ENCODE data around the gene IFI6. TPM values are rescaled to one million over a fixed set of nuclear protein-coding genes. Genes with fewer than 3 reads are reported as not detected.

Gene IFI6
- total RNA-seq, 1 experiment from 2014 or later = 4.3 TPM

- no peaks in the 10 kb centered on the region; the same call in 1 of the 2 replicates for H3K27me3 ChIP-seq (ENCODE audit: insufficient read depth, low read length)
- no peak overlapping the region for H4K91ac ChIP-seq (ENCODE audit: insufficient read length, low read depth, low read length)
- no peak overlapping the region for H3K4ac ChIP-seq (ENCODE audit: low read depth, low read length)
- H2AK5ac ChIP-seq (ENCODE audit: insufficient read length, low read length) = no peak overlapping the region
- no peak for DNase-seq
- H3K27ac Mint-ChIP-seq = no peak overlapping the region
- no peaks in the 10 kb centered on the region for H3K9me3 Mint-ChIP-seq
- WGBS (ENCODE audit: extremely low coverage, insufficient read length, low lambda C conversion rate) = no CpG with 5 or more reads among the region's 4 CpGs
- TF ChIP-seq, protein P1, sequence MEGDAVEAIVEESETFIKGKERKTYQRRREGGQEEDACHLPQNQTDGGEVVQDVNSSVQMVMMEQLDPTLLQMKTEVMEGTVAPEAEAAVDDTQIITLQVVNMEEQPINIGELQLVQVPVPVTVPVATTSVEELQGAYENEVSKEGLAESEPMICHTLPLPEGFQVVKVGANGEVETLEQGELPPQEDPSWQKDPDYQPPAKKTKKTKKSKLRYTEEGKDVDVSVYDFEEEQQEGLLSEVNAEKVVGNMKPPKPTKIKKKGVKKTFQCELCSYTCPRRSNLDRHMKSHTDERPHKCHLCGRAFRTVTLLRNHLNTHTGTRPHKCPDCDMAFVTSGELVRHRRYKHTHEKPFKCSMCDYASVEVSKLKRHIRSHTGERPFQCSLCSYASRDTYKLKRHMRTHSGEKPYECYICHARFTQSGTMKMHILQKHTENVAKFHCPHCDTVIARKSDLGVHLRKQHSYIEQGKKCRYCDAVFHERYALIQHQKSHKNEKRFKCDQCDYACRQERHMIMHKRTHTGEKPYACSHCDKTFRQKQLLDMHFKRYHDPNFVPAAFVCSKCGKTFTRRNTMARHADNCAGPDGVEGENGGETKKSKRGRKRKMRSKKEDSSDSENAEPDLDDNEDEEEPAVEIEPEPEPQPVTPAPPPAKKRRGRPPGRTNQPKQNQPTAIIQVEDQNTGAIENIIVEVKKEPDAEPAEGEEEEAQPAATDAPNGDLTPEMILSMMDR (conservative IDR thresholded peaks at IDR 0.05) = no peak
- H4K20me1 ChIP-seq (ENCODE audit: control insufficient read depth, insufficient read depth, insufficient read length) = no peaks in the 10 kb centered on the region
- H3K23me2 ChIP-seq (ENCODE audit: insufficient read length, low read depth, low read length, poor library complexity, severe bottlenecking) = peaks cover 10% of the 10 kb centered on the region
- no peak overlapping the region for H2BK5ac ChIP-seq (ENCODE audit: insufficient read length, low read length)
- H3K18ac ChIP-seq (ENCODE audit: insufficient read length, low read depth, low read length) = no peak overlapping the region
- H3K79me1 ChIP-seq (ENCODE audit: insufficient read depth, low read depth, low read length, poor library complexity, severe bottlenecking) = no peaks in the 10 kb centered on the region
- H3K9ac ChIP-seq (ENCODE audit: extremely low read depth, insufficient read length, low read length) = no peak overlapping the region
- no peak overlapping the region for H2BK15ac ChIP-seq (ENCODE audit: low read depth, low read length)
- no peak overlapping the region for H2AFZ ChIP-seq (ENCODE audit: low read length)
- H4K5ac ChIP-seq (ENCODE audit: insufficient read length, low read depth, low read length) = no peak overlapping the region
- H3K27ac ChIP-seq (ENCODE audit: insufficient read length, low read depth, low read length) = no peak overlapping the region
- H3K4me1 ChIP-seq (ENCODE audit: insufficient read depth, low read length) = no peaks in the 10 kb centered on the region; the same call in 1 of the 2 replicates
- H3T11ph ChIP-seq (ENCODE audit: low read length) = no peak overlapping the region
- no peaks in the 10 kb centered on the region for H3K36me3 Mint-ChIP-seq (ENCODE audit: insufficient read depth in 1 of 3, low read depth in 3 of 3)
- no peaks in the 10 kb centered on the region for H3K79me2 ChIP-seq (ENCODE audit: insufficient read depth, low read length)
- H3K14ac ChIP-seq (ENCODE audit: insufficient read depth, low read length) = no peak overlapping the region
- peaks cover 15 to 20% of the 10 kb centered on the region in 2 experiments for H3K4me1 Mint-ChIP-seq
- H3K23ac ChIP-seq (ENCODE audit: insufficient read length, low read depth, low read length) = no peak overlapping the region
- no peak overlapping the region for H2BK20ac ChIP-seq (ENCODE audit: low read depth, low read length, poor library complexity, severe bottlenecking)
- H3K9me3 ChIP-seq (ENCODE audit: control insufficient read depth, low read depth, low read length) = no peaks in the 10 kb centered on the region
- no peak overlapping the region for H2BK12ac ChIP-seq (ENCODE audit: insufficient read length, low read depth, low read length)
- H3K27me3 Mint-ChIP-seq (ENCODE audit: low read depth) = peaks cover 24% of the 10 kb centered on the region
- no peak overlapping the region for H3K4me2 ChIP-seq (ENCODE audit: insufficient read depth, insufficient read length, low read length)
- H4K8ac ChIP-seq (replicated peaks; ENCODE audit: insufficient read length, low read depth, low read length) = no peak overlapping the region
- H2BK120ac ChIP-seq (ENCODE audit: low read depth, low read length, poor library complexity, severe bottlenecking) = no peak overlapping the region
- no peak overlapping the region for H3K56ac ChIP-seq (ENCODE audit: insufficient read length, low read depth, low read length)
- no peak overlapping the region for H3K4me3 Mint-ChIP-seq
These were observed 2.1 kb downstream of the IFI6 start for GRCh38 chr1:27669876-27670275.

Measured in H9 (cell line).